B cell (primary cell): ENCODE measurements around the gene CISH. TPM values are rescaled to one million over a fixed set of nuclear protein-coding genes. Genes with fewer than 3 reads are reported as not detected.

Experiments used
- ATAC-seq: fragments of 200-7000 bp; cut with Tn5 transposase; one replicate; pipeline ENCODE4 v1.10.0; 2021; ENCODE audit warnings: low read depth, mild to moderate bottlenecking, moderate number of reproducible peaks, moderate library complexity
- CTCF ChIA-PET: fragments of 350-600 bp; sonication (Branson Sonifier 250); formaldehyde crosslinking; loops from one replicate; lab custom pipeline; 2021; ENCODE audit warnings: antibody characterized with exemption, inconsistent platforms; lab: Charles Lee
- POLR2A ChIA-PET: fragments of 350-600 bp; sonication (Branson Sonifier 250); formaldehyde crosslinking; loops from one replicate; lab custom pipeline; 2021; ENCODE audit warnings: antibody characterized with exemption; lab: Charles Lee
- DNase-seq: peaks from one replicate; pipeline ENCODE4 v3.0.0; 2013
- H2AFZ ChIP-seq: 2 replicates; pipeline ENCODE4 v1.6.1; 2012; ENCODE audit warnings: mild to moderate bottlenecking, low read depth, low read length; ENCODE audit not compliant: insufficient read depth, poor library complexity, severe bottlenecking
- H3K27ac ChIP-seq, 2 donors: 1 replicate in 1 of 2; 2 replicates in 1 of 2; pipeline ENCODE4 v1.5.1; 2012 to 2013; ENCODE audit warnings: low read length in 2 of 2, mild to moderate bottlenecking in 2 of 2, moderate library complexity in 1 of 2
- H3K27me3 ChIP-seq, 4 experiments: fragments of 200-600 bp in 1 of 4; sonication (generic) in 1 of 4; replicated peaks in 1 of 4; 1 replicate in 2 of 4; 2 replicates in 2 of 4; pipeline versions ENCODE4 v1.6.1 to v1.7.0; 2013 to 2016; ENCODE audit warnings: low read length in 3 of 4, mild to moderate bottlenecking in 2 of 4, mixed read lengths in 1 of 4, moderate library complexity in 1 of 4; ENCODE audit not compliant: insufficient read depth in 4 of 4, control insufficient read depth in 3 of 4; ENCODE audit errors: control extremely low read depth in 1 of 4
- H3K36me3 ChIP-seq, 2 experiments: replicated peaks in 1 of 2; 1 replicate in 1 of 2; 2 replicates in 1 of 2; pipeline versions ENCODE4 v1.6.1 to v1.7.1; 2013; ENCODE audit warnings: low read length in 1 of 2; ENCODE audit not compliant: insufficient read depth in 2 of 2, control insufficient read depth in 1 of 2; ENCODE audit errors: control extremely low read depth in 1 of 2, extremely low read depth in 1 of 2
- H3K4me1 ChIP-seq, 2 donors: fragments of 200-600 bp in 1 of 2; sonication (generic) in 1 of 2; 1 replicate in 1 of 2; 2 replicates in 1 of 2; pipeline versions ENCODE4 v1.5.1 to v1.6.1; 2013 to 2017; ENCODE audit warnings: low read length in 2 of 2; ENCODE audit not compliant: control insufficient read depth in 2 of 2, insufficient read depth in 2 of 2
- H3K4me2 ChIP-seq: replicated peaks from 2 replicates; pipeline ENCODE3; 2012; ENCODE audit warnings: mild to moderate bottlenecking, low read depth, low read length; ENCODE audit not compliant: poor library complexity, severe bottlenecking
- H3K4me3 ChIP-seq, 5 experiments: fragments of 200-600 bp in 1 of 5; sonication (generic) in 1 of 5; 1 replicate in 3 of 5; 2 replicates in 2 of 5; pipeline versions ENCODE4 v1.5.1 to v1.7.0; 2011 to 2016; ENCODE audit warnings: low read length in 4 of 5, mild to moderate bottlenecking in 4 of 5, low read depth in 2 of 5, control low read depth in 1 of 5, moderate library complexity in 1 of 5; ENCODE audit not compliant: insufficient read depth in 1 of 5; ENCODE audit errors: control extremely low read depth in 1 of 5, extremely low read depth in 1 of 5
- H3K79me2 ChIP-seq: fragments of 200-600 bp; sonication (generic); one replicate; pipeline ENCODE4 v1.6.0; 2016; ENCODE audit warnings: low read length; ENCODE audit not compliant: control insufficient read depth, insufficient read depth
- H3K9ac ChIP-seq: fragments of 200-600 bp; sonication (generic); 2 replicates; pipeline ENCODE4 v1.6.1; 2017; ENCODE audit warnings: mild to moderate bottlenecking, low read length, moderate library complexity
- H3K9me3 ChIP-seq, 3 donors: one replicate each; pipeline versions ENCODE4 v1.6.1 to v1.7.1; 2013; ENCODE audit warnings: low read length in 2 of 3; ENCODE audit not compliant: control insufficient read depth in 2 of 3, insufficient read depth in 1 of 3; ENCODE audit errors: control extremely low read depth in 1 of 3
- H4K20me1 ChIP-seq: 2 replicates; pipeline ENCODE4 v1.6.0; 2012; ENCODE audit warnings: mild to moderate bottlenecking, low read length; ENCODE audit not compliant: insufficient read depth, control insufficient read depth, poor library complexity, severe bottlenecking
- H3K27ac Mint-ChIP-seq: one replicate; pipeline ENCODE4 v1.8.0; 2021; ENCODE audit warnings: mixed read lengths
- H3K27me3 Mint-ChIP-seq: one replicate; pipeline ENCODE4 v1.8.0; 2021; ENCODE audit warnings: mixed read lengths
- H3K4me1 Mint-ChIP-seq: one replicate; pipeline ENCODE4 v1.8.0; 2021; ENCODE audit warnings: mixed read lengths
- H3K4me3 Mint-ChIP-seq: one replicate; pipeline ENCODE4 v1.8.0; 2021; ENCODE audit warnings: mixed read lengths
- H3K9me3 Mint-ChIP-seq: one replicate; pipeline ENCODE4 v1.8.0; 2022; ENCODE audit warnings: mixed read lengths; ENCODE audit not compliant: insufficient read depth
- EZH2 ChIP-seq: IDR thresholded peaks from 2 replicates; pipeline ENCODE4 v1.6.1; 2012; ENCODE audit warnings: borderline replicate concordance, low read depth, mild to moderate bottlenecking, moderate library complexity, low read length; ENCODE audit not compliant: insufficient read depth, poor library complexity, severe bottlenecking
- WGBS: methylation state at CpG from one replicate; pipeline ENCODE4 v1.1.5; 2013; ENCODE audit warnings: missing lambda C conversion rate; ENCODE audit not compliant: insufficient coverage; 5-methylcytosine and 5-hydroxymethylcytosine counted together
- intact Hi-C: fragments of 100-400 bp; cut with micrococcal nuclease; formaldehyde crosslinking; loops from one replicate; pipeline ENCODE4 v1.10.0; 2022
- polyA plus RNA-seq: library from polyadenylated mRNA; depleted of rRNA; stranded (reverse); fragments of >200 nt; gene quantifications from 2 replicates; pipeline ENCODE4 v1.2.3, GENCODE V29; 2012
- total RNA-seq, 2 donors: library from RNA; stranded (reverse); fragments of 120-200 nt in 1 of 2; gene quantifications; 1 replicate in 1 of 2; 2 replicates in 1 of 2; pipeline versions ENCODE4 v1.2.3 to v1.2.4, GENCODE V29; 2013 to 2022
- TF ChIP-seq, protein P1 (sequence below): fragments of 200-600 bp; IDR thresholded peaks from one replicate; pipeline ENCODE4 v1.8.0; 2022; ENCODE audit warnings: antibody characterized with exemption, mild to moderate bottlenecking

The CISH gene
- total and polyA plus RNA-seq, 2 donors (not counting 1 experiment from before 2014, with no cell fraction given), result 2.3 to 3.5 TPM

- intact Hi-C loops, result no loop called here
- H3K4me1 Mint-ChIP-seq, result peaks cover 44% of the 10 kb centered on the region
Observed at GRCh38 chr3:50604628-50605588, 6.7 kb downstream of the CISH start.

More at GRCh38 chr3:50604628-50605588, 6.7 kb downstream of the CISH start:
- H3K27ac ChIP-seq, result peak overlapping the region; percentile 16 to 21
- H3K27ac Mint-ChIP-seq, result peak overlapping the region; percentile 47
- no peak overlapping the region for H2AFZ ChIP-seq
- H3K4me3 ChIP-seq, result no peak overlapping the region
- H3K79me2 ChIP-seq, result peaks cover 13% of the 10 kb centered on the region
- H3K4me2 ChIP-seq, result peak overlapping the region; percentile 31
- ChIA-PET POLR2A (no interaction called here), CTCF (interaction anchor here (1.7 to 17.6 kb wide), 4 partner anchors 10 to 31 kb away, joined by 5 to 541 read pairs (median 6); partner anchors contain the start of genes C3orf18 and HEMK1)
- H3K27me3 ChIP-seq, result no peaks in the 10 kb centered on the region
- H4K20me1 ChIP-seq, result no peaks in the 10 kb centered on the region
- H3K9me3 Mint-ChIP-seq, result no peaks in the 10 kb centered on the region
- ATAC-seq (peak; percentile 50), DNase-seq (peak; percentile 70)
- WGBS, result 44% methylated on average over 13 of the region's 14 CpGs
- peaks cover 0 to 4% of the 10 kb centered on the region in 2 experiments for H3K36me3 ChIP-seq
- no peak overlapping the region for H3K4me3 Mint-ChIP-seq
- TF ChIP-seq, protein P1, sequence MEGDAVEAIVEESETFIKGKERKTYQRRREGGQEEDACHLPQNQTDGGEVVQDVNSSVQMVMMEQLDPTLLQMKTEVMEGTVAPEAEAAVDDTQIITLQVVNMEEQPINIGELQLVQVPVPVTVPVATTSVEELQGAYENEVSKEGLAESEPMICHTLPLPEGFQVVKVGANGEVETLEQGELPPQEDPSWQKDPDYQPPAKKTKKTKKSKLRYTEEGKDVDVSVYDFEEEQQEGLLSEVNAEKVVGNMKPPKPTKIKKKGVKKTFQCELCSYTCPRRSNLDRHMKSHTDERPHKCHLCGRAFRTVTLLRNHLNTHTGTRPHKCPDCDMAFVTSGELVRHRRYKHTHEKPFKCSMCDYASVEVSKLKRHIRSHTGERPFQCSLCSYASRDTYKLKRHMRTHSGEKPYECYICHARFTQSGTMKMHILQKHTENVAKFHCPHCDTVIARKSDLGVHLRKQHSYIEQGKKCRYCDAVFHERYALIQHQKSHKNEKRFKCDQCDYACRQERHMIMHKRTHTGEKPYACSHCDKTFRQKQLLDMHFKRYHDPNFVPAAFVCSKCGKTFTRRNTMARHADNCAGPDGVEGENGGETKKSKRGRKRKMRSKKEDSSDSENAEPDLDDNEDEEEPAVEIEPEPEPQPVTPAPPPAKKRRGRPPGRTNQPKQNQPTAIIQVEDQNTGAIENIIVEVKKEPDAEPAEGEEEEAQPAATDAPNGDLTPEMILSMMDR, result no peak
- TF ChIP-seq EZH2, result no peak
- peaks cover 37 to 53% of the 10 kb centered on the region in 2 donors for H3K4me1 ChIP-seq
- H3K9me3 ChIP-seq, result no peaks in the 10 kb centered on the region
- no peaks in the 10 kb centered on the region for H3K27me3 Mint-ChIP-seq
- H3K9ac ChIP-seq, result peak overlapping the region; percentile 16
